Measurements from ENCODE around the gene IL17C.
"Not testable (repeated sequence)": the region's sequence is repeated elsewhere in the genome, so short reads cannot be mapped to it uniquely, and the experiment has no call there.

Gene IL17C

GRCh38 chr16:88638323-88639230, at the start of gene IL17C:
TSS of gene IL17C (plus strand) at chr16:88638572. CDS start at chr16:88638642, 70 bp downstream.
- DNase-seq (ENCODE audit: low read depth): no peak

DNA sequence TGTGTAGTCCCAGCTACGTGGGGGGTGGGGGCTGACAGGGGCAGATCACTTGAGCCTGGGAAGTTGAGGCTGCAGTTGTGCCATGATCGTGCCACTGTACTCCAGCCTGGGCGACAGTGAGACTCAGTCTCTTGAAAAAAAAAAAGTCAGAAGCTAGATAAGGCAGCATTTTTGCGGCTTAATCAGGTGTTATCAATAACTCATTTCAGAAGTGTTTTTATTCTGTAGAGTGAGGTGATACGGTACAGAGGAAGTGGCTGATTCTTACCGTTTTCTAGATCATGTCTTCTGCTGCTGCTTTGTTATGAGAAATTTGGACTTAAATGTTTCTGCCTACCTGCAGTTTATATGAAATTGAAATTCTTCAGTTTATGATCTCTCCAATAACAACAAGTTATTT, 49.6 kb upstream of the IL17C start:
- DNase-seq (ENCODE audit: low read depth): no peak

- DNase-seq (ENCODE audit: low read depth): no peak
Measured at GRCh38 chr16:88589441-88589840, 48.9 kb upstream of the IL17C start.

- DNase-seq (ENCODE audit: low read depth): no peak
Measured at GRCh38 chr16:88591577-88592021, 46.8 kb upstream of the IL17C start.

GRCh38 chr16:88593061-88593460, 45.3 kb upstream of the IL17C start:
- no peak for DNase-seq (ENCODE audit: low read depth)

DNA sequence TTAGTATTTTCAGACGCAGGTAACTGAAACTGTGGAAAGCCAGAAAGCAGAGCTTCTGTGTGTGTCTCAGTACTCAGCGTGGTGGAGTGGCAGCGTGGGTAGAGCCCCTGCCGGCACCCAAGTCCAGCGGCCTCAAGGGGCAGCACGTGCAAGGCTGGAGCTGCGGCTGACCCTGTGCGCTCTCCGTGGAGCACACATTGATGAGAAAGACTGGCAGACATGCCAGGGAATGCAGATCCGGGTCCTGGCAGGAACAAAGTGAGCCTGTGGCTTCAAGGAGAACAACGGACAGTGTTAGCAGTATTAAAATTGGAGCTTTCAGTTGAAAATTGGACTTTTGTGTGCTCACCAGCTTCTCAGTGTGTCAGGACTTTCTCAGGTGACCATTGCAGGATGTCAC, 44.9 kb upstream of the IL17C start:
- DNase-seq (ENCODE audit: low read depth): no peak

GRCh38 chr16:88593910-88594309, 44.5 kb upstream of the IL17C start:
- DNase-seq (ENCODE audit: low read depth): no peak

DNA sequence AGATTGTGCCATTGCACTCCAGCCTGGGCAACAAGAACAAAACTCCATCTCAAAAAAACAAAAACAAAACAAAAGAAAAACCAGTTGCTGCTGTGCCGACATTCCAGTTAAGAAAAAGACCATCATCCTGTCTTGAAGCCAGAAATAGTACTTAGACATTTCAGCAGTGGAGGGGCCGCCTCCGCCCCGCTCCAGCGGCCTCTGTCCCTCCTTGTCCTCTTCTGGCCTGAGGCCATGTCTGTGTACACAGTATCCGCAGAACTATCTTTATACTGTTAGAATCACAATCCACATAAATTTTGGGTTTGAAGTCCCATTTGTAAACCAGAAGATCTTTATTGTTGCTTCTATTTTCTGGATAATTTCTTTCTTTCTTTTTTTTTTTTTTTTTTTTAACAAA, 43.3 kb upstream of the IL17C start:
- no peak for DNase-seq (ENCODE audit: low read depth)

- DNase-seq (ENCODE audit: low read depth): no peak
Measured at GRCh38 chr16:88595921-88596320, 42.5 kb upstream of the IL17C start.

DNA sequence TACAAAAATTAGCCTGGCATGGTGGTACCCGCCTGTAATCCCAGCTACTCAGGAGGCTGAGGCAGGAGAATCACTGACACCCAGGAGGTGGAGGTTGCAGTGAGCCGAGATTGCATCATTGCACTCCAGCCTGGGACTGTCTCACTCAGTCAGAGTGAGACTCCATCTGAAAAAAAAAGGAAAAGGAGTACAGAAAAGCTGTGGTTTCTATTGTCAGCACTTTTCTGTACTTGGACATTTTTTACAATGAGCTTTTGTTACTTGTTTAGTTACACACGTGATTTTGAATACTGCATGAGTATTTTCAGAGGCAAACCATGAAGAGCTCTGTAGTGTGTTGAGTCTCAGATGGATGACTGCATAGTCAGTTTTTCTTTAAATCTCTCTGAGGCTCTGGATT, 41.9 kb upstream of the IL17C start:
- DNase-seq (ENCODE audit: low read depth): no peak

- no peak for DNase-seq (ENCODE audit: low read depth)
Measured at GRCh38 chr16:88597856-88598491, 40.4 kb upstream of the IL17C start.

- no peak for DNase-seq (ENCODE audit: low read depth)
Measured at GRCh38 chr16:88599092-88599733, 39.2 kb upstream of the IL17C start.

DNA sequence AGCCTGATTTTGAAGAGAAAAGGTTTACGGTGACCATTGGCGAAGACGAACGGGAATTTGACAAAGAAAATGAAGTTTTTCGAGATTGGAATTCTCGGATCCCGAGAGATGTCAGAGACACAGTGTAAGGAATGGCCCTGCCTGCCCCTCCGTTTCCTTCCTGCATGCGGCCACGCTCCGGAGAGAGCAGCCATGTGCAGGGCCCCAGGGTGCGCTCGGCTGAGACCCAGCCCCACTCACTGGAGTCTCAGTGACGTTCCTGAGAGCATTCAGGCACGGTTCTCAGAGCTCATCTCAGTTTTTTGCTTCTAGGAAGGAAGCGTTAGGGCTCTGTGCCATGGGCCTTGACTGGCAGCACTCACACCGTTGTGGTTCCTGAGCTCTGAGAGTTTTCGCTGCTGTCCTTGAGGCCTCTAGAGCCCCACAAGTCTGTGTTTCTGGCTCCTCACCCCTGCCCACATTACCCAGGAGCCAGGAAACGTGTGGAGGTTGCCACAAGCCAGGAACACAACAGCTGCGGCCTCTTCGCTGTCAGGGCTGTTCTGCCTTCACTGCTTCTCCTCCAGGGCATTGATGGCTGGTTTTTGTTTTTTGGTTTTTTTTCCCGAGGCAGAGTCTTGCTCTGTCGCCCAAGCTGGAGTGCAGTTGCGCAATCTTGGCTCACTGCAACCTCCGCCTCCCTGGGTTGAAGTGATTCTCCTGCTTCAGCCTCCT, 38.4 kb upstream of the IL17C start:
- no peak for DNase-seq (ENCODE audit: low read depth)

- no peak for DNase-seq (ENCODE audit: low read depth)
Measured at GRCh38 chr16:88600539-88600896, 37.9 kb upstream of the IL17C start.

DNA sequence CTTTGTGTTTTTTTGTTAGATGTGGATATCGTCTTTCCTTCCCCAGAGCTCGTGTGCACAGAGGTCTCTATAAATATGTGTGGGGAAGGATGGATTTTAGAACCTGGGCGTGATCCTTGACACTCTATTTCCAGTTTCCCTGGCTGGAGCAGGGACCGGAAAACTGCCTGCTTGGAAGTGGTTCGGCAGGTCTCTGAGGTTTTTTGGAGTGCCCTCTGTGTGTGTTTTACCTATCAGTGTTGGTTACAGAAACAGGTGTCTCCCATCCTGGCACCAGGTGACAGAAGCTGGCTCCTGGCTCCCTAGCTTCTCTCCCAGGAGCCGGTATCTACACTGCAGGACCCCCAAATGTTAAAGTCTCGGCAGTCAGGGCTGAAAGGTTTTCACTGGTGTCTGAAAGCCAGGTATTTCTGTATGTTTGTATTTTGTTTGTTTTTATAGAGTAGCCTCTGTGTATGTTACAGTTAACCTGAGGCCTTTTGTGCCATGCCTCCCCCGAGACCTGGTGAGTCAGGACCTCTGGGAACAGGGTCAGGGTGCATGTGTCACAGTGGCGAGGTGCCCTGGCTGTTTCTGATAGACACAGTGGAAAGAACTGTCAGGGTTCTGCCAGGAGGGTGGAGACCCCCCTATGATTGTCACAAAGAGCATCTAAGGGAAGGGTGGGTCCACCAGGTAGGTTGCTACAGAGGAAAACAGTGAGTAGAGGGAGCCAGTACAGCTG, 36.9 kb upstream of the IL17C start:
- DNase-seq (ENCODE audit: low read depth): no peak

- DNase-seq (ENCODE audit: low read depth): no peak
Measured at GRCh38 chr16:88602091-88602490, 36.3 kb upstream of the IL17C start.

GRCh38 chr16:88605186-88606147, 32.9 kb upstream of the IL17C start:
- no peak for DNase-seq (ENCODE audit: low read depth)

DNA sequence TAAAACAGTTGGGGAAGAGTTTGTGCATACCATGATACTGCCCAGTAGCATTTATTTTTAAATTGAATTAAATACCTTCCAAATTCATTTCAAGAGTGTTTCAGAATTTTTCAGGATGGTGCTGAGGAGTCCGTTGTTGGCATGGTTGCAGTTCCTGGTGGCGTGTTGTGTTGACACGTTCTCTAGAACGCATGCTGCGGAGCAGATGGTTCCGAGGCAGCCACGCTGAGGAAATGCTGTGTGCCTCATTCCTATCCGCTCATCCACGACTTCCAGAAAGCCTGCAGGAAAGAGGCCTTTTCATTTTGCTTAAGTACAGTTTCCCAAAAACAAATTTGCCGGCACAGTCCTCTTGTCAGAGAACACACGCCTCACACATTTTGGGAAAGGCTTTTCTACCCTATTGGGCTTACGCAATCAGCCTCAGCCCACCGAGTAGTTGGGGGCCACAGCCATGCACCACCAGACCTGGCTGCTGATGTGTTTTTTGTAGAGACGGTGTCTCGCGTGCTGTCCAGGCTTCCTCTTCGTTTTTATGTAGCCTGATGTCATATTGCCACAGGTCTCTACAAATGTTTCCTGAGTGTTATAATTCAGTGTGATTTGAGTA, 32.1 kb upstream of the IL17C start:
- DNase-seq (ENCODE audit: low read depth): no peak

DNA sequence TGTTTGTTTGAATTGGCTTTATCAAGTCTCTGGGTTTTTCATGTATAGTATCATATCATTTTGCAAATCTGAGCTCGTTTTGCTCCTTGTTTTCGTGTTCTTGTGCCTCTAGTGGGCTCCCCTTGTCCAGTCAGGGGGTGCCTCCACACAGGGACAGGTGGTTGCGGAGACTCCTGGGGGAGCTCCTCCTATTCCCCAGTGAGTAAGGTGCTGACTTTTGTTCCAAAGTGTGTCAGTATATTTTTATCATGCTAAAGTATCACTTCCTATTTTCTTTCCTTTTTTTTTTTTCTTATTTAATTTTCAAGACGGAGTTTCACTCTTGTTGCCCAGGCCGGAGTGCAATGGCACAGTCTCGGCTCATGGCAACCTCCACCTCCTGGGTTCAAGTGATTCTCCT, 30.3 kb upstream of the IL17C start:
- no peak for DNase-seq (ENCODE audit: low read depth)

- DNase-seq (ENCODE audit: low read depth): not testable (repeated sequence)
Measured at GRCh38 chr16:88609426-88609825, 28.9 kb upstream of the IL17C start.

All from fibroblast of the conjunctiva (primary cell).